ENCODE results near the gene DSCAML1. TPM values are rescaled to one million over a fixed set of nuclear protein-coding genes. Genes with fewer than 3 reads are reported as not detected.

The DSCAML1 gene
- total RNA-seq, 4 donors from 2014 or later: 0.29 to 29.1 (median 3.4) TPM

GRCh38 chr11:117425679-117426296, 371.2 kb downstream of the DSCAML1 start:
- no peak overlapping the region for H3K4me3 ChIP-seq
- H3K27me3 ChIP-seq: no peaks in the 10 kb centered on the region
- intact Hi-C loops (cut with DNase I; ENCODE audit: low total_unique reads): loop anchor here (10.0 kb wide), 1 partner anchor 389 kb away; no protein-coding TSS in a partner anchor
- H3K27ac ChIP-seq: no peak overlapping the region
- H3K9me3 ChIP-seq: no peaks in the 10 kb centered on the region
- H3K4me1 ChIP-seq: no peaks in the 10 kb centered on the region
- DNase-seq: no peak
- no peaks in the 10 kb centered on the region for H3K36me3 ChIP-seq
- TF ChIP-seq CTCF (IDR thresholded peaks at IDR 0.05) (no peak), POLR2A (IDR thresholded peaks at IDR 0.05) (no peak)

- intact Hi-C loops (cut with DNase I; ENCODE audit: low total_unique reads): loop anchor here (10.0 kb wide), 1 partner anchor 390 kb away; no protein-coding TSS in a partner anchor
- no peak for DNase-seq
- no peaks in the 10 kb centered on the region for H3K9me3 ChIP-seq
- H3K27ac ChIP-seq: no peak overlapping the region
- no peaks in the 10 kb centered on the region for H3K27me3 ChIP-seq
- H3K4me3 ChIP-seq: no peak overlapping the region
- H3K4me1 ChIP-seq: no peaks in the 10 kb centered on the region
- no peaks in the 10 kb centered on the region for H3K36me3 ChIP-seq
- TF ChIP-seq POLR2A (IDR thresholded peaks at IDR 0.05): no peak
- TF ChIP-seq CTCF (IDR thresholded peaks at IDR 0.05): no peak
These were observed 372.2 kb downstream of the DSCAML1 start for GRCh38 chr11:117424781-117425180.

GRCh38 chr11:117423046-117423575, 373.9 kb downstream of the DSCAML1 start:
- H3K4me3 ChIP-seq: no peak overlapping the region
- no peak overlapping the region for H3K27ac ChIP-seq
- H3K9me3 ChIP-seq: no peaks in the 10 kb centered on the region
- H3K36me3 ChIP-seq: no peaks in the 10 kb centered on the region
- intact Hi-C loops (cut with DNase I; ENCODE audit: low total_unique reads): loop anchor here (10.0 kb wide), 1 partner anchor 392 kb away; no protein-coding TSS in a partner anchor
- H3K27me3 ChIP-seq: no peaks in the 10 kb centered on the region
- no peak for DNase-seq
- TF ChIP-seq POLR2A (IDR thresholded peaks at IDR 0.05) (no peak), CTCF (IDR thresholded peaks at IDR 0.05) (no peak)
- H3K4me1 ChIP-seq: no peaks in the 10 kb centered on the region

GRCh38 chr11:117421476-117421875, 375.5 kb downstream of the DSCAML1 start:
- no peaks in the 10 kb centered on the region for H3K4me1 ChIP-seq
- TF ChIP-seq POLR2A (IDR thresholded peaks at IDR 0.05) (no peak), CTCF (IDR thresholded peaks at IDR 0.05) (no peak)
- H3K27ac ChIP-seq: no peak overlapping the region
- H3K36me3 ChIP-seq: no peaks in the 10 kb centered on the region
- H3K27me3 ChIP-seq: no peaks in the 10 kb centered on the region
- H3K9me3 ChIP-seq: no peaks in the 10 kb centered on the region
- intact Hi-C loops (cut with DNase I; ENCODE audit: low total_unique reads): loop anchor here (10.0 kb wide), 1 partner anchor 393 kb away; no protein-coding TSS in a partner anchor
- DNase-seq: no peak
- no peak overlapping the region for H3K4me3 ChIP-seq

GRCh38 chr11:117421041-117421440, 376.0 kb downstream of the DSCAML1 start:
- H3K4me1 ChIP-seq: no peaks in the 10 kb centered on the region
- TF ChIP-seq CTCF (IDR thresholded peaks at IDR 0.05) (no peak), POLR2A (IDR thresholded peaks at IDR 0.05) (no peak)
- DNase-seq: no peak
- H3K9me3 ChIP-seq: no peaks in the 10 kb centered on the region
- H3K27ac ChIP-seq: no peak overlapping the region
- H3K36me3 ChIP-seq: no peaks in the 10 kb centered on the region
- intact Hi-C loops (cut with DNase I; ENCODE audit: low total_unique reads): loop anchor here (10.0 kb wide), 1 partner anchor 394 kb away; no protein-coding TSS in a partner anchor
- no peaks in the 10 kb centered on the region for H3K27me3 ChIP-seq
- H3K4me3 ChIP-seq: no peak overlapping the region

Data from uterus (tissue), 4 donors.